ENCODE results near the gene TDG. TPM values are rescaled to one million over a fixed set of nuclear protein-coding genes. Genes with fewer than 3 reads are reported as not detected.

TDG gene
- total and polyA plus RNA-seq, 10 of the 15 experiments (the other 5 are each of a cell fraction or from before 2014, with no cell fraction given) = 29.7 to 68.8 (median 51.2) TPM

DNA sequence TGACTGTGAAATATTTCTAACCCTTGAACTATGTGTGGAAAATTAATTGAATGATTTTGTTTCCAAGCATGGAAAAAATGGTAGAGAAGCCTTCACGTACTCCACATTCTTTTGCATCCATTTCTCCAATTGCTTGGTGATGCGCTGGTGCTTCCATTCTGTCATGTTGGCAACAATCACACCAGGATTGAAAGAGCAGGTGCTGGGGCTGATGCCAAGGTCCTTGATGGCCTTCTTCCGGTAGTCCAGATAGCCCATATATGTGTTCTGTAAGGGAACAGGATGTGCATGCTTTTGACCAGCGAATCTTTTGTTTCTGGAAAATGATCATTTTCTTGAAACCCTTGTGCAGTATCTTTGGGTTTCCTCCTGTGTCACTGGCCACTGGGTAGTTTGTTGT is 28.6 kb downstream of the TDG start:
- no peak overlapping the region for H3K27ac ChIP-seq (ENCODE audit: control insufficient read depth, insufficient read depth)
- H4K20me1 ChIP-seq (ENCODE audit: control insufficient read depth, insufficient read depth) = no peaks in the 10 kb centered on the region
- WGBS (ENCODE audit: insufficient coverage, insufficient replicate concordance, low lambda C conversion rate, missing lambda C conversion rate) = 76% methylated on average over 4 of the region's 4 CpGs
- H3K4me1 ChIP-seq (ENCODE audit: control insufficient read depth, insufficient read depth, low read length) = no peaks in the 10 kb centered on the region
- intact Hi-C loops (cut with micrococcal nuclease; ENCODE audit: unreplicated experiment) = loop anchor here (10.0 kb wide), 1 partner anchor 111 kb away; no protein-coding TSS in a partner anchor
- TF ChIP-seq, protein P1, sequence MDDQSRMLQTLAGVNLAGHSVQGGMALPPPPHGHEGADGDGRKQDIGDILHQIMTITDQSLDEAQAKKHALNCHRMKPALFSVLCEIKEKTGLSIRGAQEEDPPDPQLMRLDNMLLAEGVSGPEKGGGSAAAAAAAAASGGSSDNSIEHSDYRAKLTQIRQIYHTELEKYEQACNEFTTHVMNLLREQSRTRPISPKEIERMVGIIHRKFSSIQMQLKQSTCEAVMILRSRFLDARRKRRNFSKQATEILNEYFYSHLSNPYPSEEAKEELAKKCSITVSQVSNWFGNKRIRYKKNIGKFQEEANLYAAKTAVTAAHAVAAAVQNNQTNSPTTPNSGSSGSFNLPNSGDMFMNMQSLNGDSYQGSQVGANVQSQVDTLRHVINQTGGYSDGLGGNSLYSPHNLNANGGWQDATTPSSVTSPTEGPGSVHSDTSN (IDR thresholded peaks at IDR 0.05; ENCODE audit: insufficient replicate concordance, low read depth, low read length) = no peak
- TF ChIP-seq RELB (IDR thresholded peaks at IDR 0.05; ENCODE audit: low read depth) (no peak), NR2F1 (conservative IDR thresholded peaks at IDR 0.05) (no peak), POLR2A (IDR thresholded peaks at IDR 0.05; ENCODE audit: low read depth, low read length) (no peak)
- H3K27me3 ChIP-seq (replicated peaks in 1 of 2; ENCODE audit: control insufficient read depth in 2 of 2, insufficient read depth in 2 of 2, low read length in 1 of 2) = no peaks in the 10 kb centered on the region
- ChIA-PET SMC1A (ENCODE audit: uncharacterized antibody, unreplicated experiment) (interaction anchor here (0.8 kb wide), 1 partner anchor 23 kb away, joined by 3 read pairs; no protein-coding TSS in a partner anchor), RAD21 (ENCODE audit: unreplicated experiment) (interaction anchor here (1.1 kb wide), 1 partner anchor 115 kb away, joined by 3 read pairs; no protein-coding TSS in a partner anchor), CTCF (no interaction called here), POLR2A (no interaction called here)
- no peak overlapping the region for H2AFZ ChIP-seq (ENCODE audit: control insufficient read depth, low read depth, low read length)
- no peak overlapping the region for H3K4me3 ChIP-seq
- no peaks in the 10 kb centered on the region for H3K79me2 ChIP-seq (ENCODE audit: control insufficient read depth, insufficient read depth, low read length)
- H3K9ac ChIP-seq (ENCODE audit: control insufficient read depth, insufficient read depth, low read length) = no peak overlapping the region
- in situ Hi-C loops (cut with MboI) = no loop called here
- BruUV-seq (replicated peaks) = no TSS peak
- no peaks in the 10 kb centered on the region for H3K9me3 ChIP-seq (replicated peaks; ENCODE audit: control insufficient read depth, insufficient read depth, low read length)
- no peak overlapping the region for H3K4me2 ChIP-seq (ENCODE audit: control insufficient read depth, insufficient read depth)
- DNase-seq (ENCODE audit: low read depth, low spot score) (no peak), ATAC-seq (no peak), FAIRE-seq (no peak)
- H3K36me3 ChIP-seq (ENCODE audit: control insufficient read depth in 2 of 2, insufficient read depth in 2 of 2, low read length in 1 of 2) = no peaks in the 10 kb centered on the region

All from GM12878 (cell line).